Measurements from ENCODE around the gene INPP5A. TPM values are rescaled to one million over a fixed set of nuclear protein-coding genes. Genes with fewer than 3 reads are reported as not detected.

Gene INPP5A
- total RNA-seq, 1 experiment from 2014 or later = 14.7 TPM

- Mint-ChIP-seq H3K4me1 (ENCODE audit: insufficient read depth, unreplicated experiment) (peaks cover 18% of the 10 kb centered on the region), H3K27me3 (ENCODE audit: insufficient read depth, unreplicated experiment) (no peaks in the 10 kb centered on the region), H3K27ac (ENCODE audit: low read depth, unreplicated experiment) (no peak overlapping the region), H3K9me3 (ENCODE audit: unreplicated experiment) (no peaks in the 10 kb centered on the region), H3K36me3 (ENCODE audit: insufficient read depth, unreplicated experiment) (no peaks in the 10 kb centered on the region), H3K4me3 (ENCODE audit: unreplicated experiment) (no peak overlapping the region)
- DNase-seq (ENCODE audit: unreplicated experiment) = no peak
- ChIA-PET POLR2A (no interaction called here), CTCF (no interaction called here)
- intact Hi-C loops (cut with micrococcal nuclease) = no loop called here
- no TSS peak for BruUV-seq (replicated peaks)
- TF ChIP-seq CTCF (IDR thresholded peaks at IDR 0.05; ENCODE audit: unreplicated experiment) = no peak
These were observed 50.9 kb downstream of the INPP5A start for GRCh38 chr10:132588301-132589013.

GRCh38 chr10:132589015-132589414 lies 51.4 kb downstream of the INPP5A start:
- peaks cover 23% of the 10 kb centered on the region for H3K4me1 Mint-ChIP-seq (ENCODE audit: insufficient read depth, unreplicated experiment)
- ChIA-PET POLR2A (no interaction called here), CTCF (no interaction called here)
- TF ChIP-seq CTCF (IDR thresholded peaks at IDR 0.05; ENCODE audit: unreplicated experiment) = no peak
- no peaks in the 10 kb centered on the region for H3K9me3 Mint-ChIP-seq (ENCODE audit: unreplicated experiment)
- DNase-seq (ENCODE audit: unreplicated experiment) = no peak
- H3K27me3 Mint-ChIP-seq (ENCODE audit: insufficient read depth, unreplicated experiment) = no peaks in the 10 kb centered on the region
- intact Hi-C loops (cut with micrococcal nuclease) = no loop called here
- H3K27ac Mint-ChIP-seq (ENCODE audit: low read depth, unreplicated experiment) = no peak overlapping the region
- H3K4me3 Mint-ChIP-seq (ENCODE audit: unreplicated experiment) = no peak overlapping the region
- no peaks in the 10 kb centered on the region for H3K36me3 Mint-ChIP-seq (ENCODE audit: insufficient read depth, unreplicated experiment)
- no TSS peak for BruUV-seq (replicated peaks)

- CTCF ChIA-PET = no interaction called here
- intact Hi-C loops (cut with micrococcal nuclease) = loop anchor here (10.0 kb wide), 1 partner anchor 55 kb away; the partner anchor contains the start of gene INPP5A
These were observed 52.1 kb downstream of the INPP5A start for GRCh38 chr10:132589681-132590080.

More at GRCh38 chr10:132589681-132590080, 52.1 kb downstream of the INPP5A start:
- no TSS peak for BruUV-seq (replicated peaks)
- Mint-ChIP-seq H3K4me3 (ENCODE audit: unreplicated experiment) (no peak overlapping the region), H3K4me1 (ENCODE audit: insufficient read depth, unreplicated experiment) (peaks cover 28% of the 10 kb centered on the region), H3K27me3 (ENCODE audit: insufficient read depth, unreplicated experiment) (no peaks in the 10 kb centered on the region), H3K27ac (ENCODE audit: low read depth, unreplicated experiment) (no peak overlapping the region), H3K36me3 (ENCODE audit: insufficient read depth, unreplicated experiment) (no peaks in the 10 kb centered on the region), H3K9me3 (ENCODE audit: unreplicated experiment) (no peaks in the 10 kb centered on the region)
- no peak for TF ChIP-seq CTCF (IDR thresholded peaks at IDR 0.05; ENCODE audit: unreplicated experiment)
- POLR2A ChIA-PET = no interaction called here
- DNase-seq (ENCODE audit: unreplicated experiment) = no peak
